ENCODE data around the gene SPATA6L. TPM values are rescaled to one million over a fixed set of nuclear protein-coding genes. Genes with fewer than 3 reads are reported as not detected.

The SPATA6L gene
- total and polyA plus RNA-seq, 2 of the 13 experiments (the other 11 are each of a cell fraction or from before 2014, with no cell fraction given): 1.1 to 1.9 TPM

- TF ChIP-seq, protein P1, sequence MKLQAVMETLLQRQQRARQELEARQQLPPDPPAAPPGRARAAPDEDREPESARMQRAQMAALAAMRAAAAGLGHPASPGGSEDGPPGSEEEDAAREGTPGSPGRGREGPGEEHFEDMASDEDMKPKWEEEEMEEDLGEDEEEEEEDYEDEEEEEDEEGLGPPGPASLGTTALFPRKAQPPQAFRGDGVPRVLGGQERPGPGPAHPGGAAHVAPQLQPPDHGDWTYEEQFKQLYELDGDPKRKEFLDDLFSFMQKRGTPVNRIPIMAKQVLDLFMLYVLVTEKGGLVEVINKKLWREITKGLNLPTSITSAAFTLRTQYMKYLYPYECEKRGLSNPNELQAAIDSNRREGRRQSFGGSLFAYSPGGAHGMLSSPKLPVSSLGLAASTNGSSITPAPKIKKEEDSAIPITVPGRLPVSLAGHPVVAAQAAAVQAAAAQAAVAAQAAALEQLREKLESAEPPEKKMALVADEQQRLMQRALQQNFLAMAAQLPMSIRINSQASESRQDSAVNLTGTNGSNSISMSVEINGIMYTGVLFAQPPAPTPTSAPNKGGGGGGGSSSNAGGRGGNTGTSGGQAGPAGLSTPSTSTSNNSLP (IDR thresholded peaks at IDR 0.05; ENCODE audit: low read depth, low read length): no peak
- TF ChIP-seq, protein P2, sequence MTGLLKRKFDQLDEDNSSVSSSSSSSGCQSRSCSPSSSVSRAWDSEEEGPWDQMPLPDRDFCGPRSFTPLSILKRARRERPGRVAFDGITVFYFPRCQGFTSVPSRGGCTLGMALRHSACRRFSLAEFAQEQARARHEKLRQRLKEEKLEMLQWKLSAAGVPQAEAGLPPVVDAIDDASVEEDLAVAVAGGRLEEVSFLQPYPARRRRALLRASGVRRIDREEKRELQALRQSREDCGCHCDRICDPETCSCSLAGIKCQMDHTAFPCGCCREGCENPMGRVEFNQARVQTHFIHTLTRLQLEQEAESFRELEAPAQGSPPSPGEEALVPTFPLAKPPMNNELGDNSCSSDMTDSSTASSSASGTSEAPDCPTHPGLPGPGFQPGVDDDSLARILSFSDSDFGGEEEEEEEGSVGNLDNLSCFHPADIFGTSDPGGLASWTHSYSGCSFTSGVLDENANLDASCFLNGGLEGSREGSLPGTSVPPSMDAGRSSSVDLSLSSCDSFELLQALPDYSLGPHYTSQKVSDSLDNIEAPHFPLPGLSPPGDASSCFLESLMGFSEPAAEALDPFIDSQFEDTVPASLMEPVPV (CRISPR knock-in tag; IDR thresholded peaks at IDR 0.05): no peak
- TF ChIP-seq POLR2AphosphoS2 (IDR thresholded peaks at IDR 0.05; ENCODE audit: low read depth, low read length) (no peak), ZNF20 (CRISPR knock-in tag; IDR thresholded peaks at IDR 0.05) (no peak), ZSCAN21 (CRISPR knock-in tag; IDR thresholded peaks at IDR 0.05; ENCODE audit: borderline replicate concordance) (no peak), TSC22D2 (CRISPR knock-in tag; IDR thresholded peaks at IDR 0.05; ENCODE audit: borderline replicate concordance) (no peak), ZNF792 (CRISPR knock-in tag; IDR thresholded peaks at IDR 0.05) (no peak; the same call in 1 of the 2 replicates), FLYWCH1 (CRISPR knock-in tag; IDR thresholded peaks at IDR 0.05) (no peak), NFE2L1 (CRISPR knock-in tag; IDR thresholded peaks at IDR 0.05; ENCODE audit: borderline replicate concordance) (no peak), ZNF292 (CRISPR knock-in tag; IDR thresholded peaks at IDR 0.05; ENCODE audit: borderline replicate concordance, low read depth) (peak; percentile 5; the same call in 1 of the 2 replicates), TOE1 (CRISPR knock-in tag; IDR thresholded peaks at IDR 0.05) (no peak), SMC3 (IDR thresholded peaks at IDR 0.05; ENCODE audit: low read length) (no peak), JUND (CRISPR knock-in tag; IDR thresholded peaks at IDR 0.05) (no peak), PRMT3 (CRISPR knock-in tag; IDR thresholded peaks at IDR 0.05; ENCODE audit: borderline replicate concordance, low read depth) (no peak), ZNF362 (CRISPR knock-in tag; IDR thresholded peaks at IDR 0.05; ENCODE audit: borderline replicate concordance) (no peak), SKI (IDR thresholded peaks at IDR 0.05; ENCODE audit: partially characterized antibody) (no peak), MAZ (IDR thresholded peaks at IDR 0.05; ENCODE audit: borderline replicate concordance, low read depth, low read length) (no peak), MAZ (CRISPR knock-in tag; IDR thresholded peaks at IDR 0.05; ENCODE audit: low read depth) (no peak), ZGPAT (CRISPR knock-in tag; IDR thresholded peaks at IDR 0.05) (peak; percentile 6; the same call in 1 of the 2 replicates), KMT2A (CRISPR knock-in tag; IDR thresholded peaks at IDR 0.05) (no peak), PHF20 (CRISPR knock-in tag; IDR thresholded peaks at IDR 0.05) (peak; percentile 28; the same call in 1 of the 2 replicates)
- TF ChIP-seq, protein P3, sequence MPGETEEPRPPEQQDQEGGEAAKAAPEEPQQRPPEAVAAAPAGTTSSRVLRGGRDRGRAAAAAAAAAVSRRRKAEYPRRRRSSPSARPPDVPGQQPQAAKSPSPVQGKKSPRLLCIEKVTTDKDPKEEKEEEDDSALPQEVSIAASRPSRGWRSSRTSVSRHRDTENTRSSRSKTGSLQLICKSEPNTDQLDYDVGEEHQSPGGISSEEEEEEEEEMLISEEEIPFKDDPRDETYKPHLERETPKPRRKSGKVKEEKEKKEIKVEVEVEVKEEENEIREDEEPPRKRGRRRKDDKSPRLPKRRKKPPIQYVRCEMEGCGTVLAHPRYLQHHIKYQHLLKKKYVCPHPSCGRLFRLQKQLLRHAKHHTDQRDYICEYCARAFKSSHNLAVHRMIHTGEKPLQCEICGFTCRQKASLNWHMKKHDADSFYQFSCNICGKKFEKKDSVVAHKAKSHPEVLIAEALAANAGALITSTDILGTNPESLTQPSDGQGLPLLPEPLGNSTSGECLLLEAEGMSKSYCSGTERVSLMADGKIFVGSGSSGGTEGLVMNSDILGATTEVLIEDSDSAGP (CRISPR knock-in tag; IDR thresholded peaks at IDR 0.05; ENCODE audit: borderline replicate concordance): no peak; the same call in 1 of the 2 replicates
These were observed 3.1 kb downstream of the SPATA6L start (continued) for GRCh38 chr9:4662989-4663792.

Data from HepG2 (cell line).